TTC549 (cell line): ENCODE measurements around the gene LRMDA.

Experiments used
- FAIRE-seq: peaks from 2 replicates; lab custom pipeline; 2012; peaks lifted over from hg19 to GRCh38; lab: Jason Lieb, UNC

The LRMDA gene

DNA sequence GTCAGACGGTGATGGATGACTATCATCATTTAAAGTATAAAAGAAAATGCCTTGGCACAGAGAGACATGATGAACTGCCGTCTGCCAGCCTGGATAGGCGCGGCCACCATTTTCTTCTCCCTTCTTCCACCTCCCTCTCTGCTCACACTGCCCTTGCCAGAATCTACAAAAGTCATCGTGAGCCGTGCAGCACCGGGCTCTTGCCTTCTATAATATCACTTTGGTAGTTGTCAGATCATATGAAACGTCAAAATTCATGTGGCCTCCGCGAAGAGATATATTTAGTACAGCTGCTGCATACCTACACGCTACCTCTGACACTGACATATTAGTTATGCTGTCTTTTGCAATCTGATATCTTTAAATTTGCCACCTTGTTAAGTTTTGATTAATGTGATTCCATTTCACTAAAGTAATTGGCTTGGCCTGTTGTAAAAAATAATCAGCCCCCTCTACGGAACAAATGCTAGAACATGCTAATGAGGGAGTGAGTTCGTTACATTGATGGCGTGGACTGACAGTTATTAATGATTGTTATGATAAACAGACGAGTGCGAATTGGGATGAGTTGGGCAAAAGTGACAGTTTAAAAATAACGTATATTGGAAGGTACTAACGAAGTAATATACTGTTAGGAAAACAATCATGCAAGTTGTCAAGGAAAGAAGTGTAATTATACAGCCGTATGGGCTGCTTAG, 214.9 kb downstream of the LRMDA start:
- no peak for FAIRE-seq

DNA sequence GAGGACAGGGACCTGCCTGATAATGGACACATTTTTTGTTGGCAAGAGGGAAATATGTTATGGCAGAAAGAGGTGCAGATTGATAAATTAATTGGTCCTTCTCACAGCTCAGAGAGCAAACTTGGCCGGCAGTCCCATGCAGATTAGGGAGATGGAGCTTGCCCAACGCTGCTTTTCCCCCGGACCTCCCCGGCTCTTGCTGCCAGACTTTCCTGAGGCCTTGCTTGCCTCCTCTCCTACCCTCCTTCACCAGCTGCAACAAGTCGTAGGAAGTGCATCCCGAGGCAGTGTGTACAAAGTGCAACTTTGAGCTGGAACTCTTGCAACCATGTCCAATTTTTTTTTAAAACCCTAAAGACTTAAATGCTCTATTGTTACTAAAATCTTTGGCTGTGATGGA, 215.5 kb downstream of the LRMDA start:
- no peak for FAIRE-seq

DNA sequence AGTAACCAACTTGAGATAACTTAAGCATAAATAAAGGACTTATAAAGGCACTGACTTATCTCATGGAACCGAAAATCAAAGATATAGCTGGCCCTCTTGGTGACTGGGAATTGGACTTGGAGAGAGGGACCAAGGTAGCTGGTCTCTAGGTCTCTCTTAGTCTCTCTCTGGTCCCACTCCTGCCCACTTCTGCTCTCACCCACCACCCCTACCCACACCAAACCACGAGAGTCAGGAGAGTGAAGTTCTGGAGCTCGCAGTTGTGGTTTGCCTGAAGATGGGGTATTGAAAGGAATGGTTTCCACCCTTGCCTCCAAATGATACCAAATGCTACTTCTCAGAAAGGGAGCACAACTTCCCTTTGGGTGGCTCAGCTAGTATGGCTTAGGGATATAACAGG, 216.3 kb downstream of the LRMDA start:
- FAIRE-seq = no peak

DNA sequence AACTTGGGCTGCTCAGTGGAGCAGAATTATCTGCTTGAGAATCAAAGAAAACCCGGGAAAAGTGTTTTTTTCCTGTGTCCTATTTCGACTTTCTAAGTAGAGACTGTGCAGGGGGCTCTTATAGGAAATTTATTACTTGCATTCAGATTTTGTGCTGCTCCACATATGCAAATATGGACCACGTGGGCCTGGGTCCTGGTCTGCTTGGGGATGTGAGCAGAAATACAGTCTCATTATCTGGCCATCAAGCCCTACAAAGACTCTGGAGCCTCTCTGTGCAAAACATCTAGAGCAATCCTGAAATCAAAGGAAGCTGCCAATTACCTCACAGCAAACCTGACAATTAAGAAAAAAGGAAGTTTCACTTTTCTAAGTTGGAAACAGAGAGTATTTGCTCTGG, 216.9 kb downstream of the LRMDA start:
- no peak for FAIRE-seq

DNA sequence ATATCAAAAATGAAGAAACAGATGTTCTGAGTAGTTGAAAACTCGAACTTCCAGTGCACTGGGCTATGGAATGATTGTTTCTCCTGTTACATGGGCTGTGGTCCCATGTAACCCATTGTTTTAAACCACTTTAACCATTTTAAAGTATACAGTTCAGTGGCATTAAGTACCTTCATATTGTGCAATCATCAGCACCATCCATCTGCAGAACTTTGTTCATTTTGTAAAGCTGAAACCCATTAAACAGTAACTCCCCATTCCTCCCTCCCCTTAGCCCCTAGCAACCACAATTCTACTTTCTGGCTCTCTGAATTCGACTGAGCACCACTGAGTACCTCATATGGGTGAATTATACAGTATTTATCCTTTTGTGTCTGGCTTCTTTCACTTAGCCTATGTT, 217.4 kb downstream of the LRMDA start:
- FAIRE-seq = no peak

DNA sequence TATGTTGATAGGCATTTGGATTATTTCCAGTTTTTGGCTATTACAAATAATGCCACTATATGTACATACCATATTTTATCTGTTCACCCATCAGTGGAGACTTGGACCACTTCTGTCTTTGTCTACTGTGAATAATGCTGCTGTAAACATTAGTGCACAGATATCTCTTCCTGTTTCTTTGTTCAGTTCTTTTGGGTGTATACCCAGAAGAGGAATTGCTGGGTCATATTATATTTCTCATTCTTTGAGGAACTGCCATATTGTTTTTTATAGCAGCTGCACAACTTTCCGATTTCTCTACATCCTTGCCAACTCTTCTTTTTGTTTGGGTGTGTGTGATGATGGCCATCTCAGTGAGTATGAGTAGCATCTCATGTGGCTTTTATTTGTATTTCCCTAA, 218.0 kb downstream of the LRMDA start:
- no peak for FAIRE-seq

DNA sequence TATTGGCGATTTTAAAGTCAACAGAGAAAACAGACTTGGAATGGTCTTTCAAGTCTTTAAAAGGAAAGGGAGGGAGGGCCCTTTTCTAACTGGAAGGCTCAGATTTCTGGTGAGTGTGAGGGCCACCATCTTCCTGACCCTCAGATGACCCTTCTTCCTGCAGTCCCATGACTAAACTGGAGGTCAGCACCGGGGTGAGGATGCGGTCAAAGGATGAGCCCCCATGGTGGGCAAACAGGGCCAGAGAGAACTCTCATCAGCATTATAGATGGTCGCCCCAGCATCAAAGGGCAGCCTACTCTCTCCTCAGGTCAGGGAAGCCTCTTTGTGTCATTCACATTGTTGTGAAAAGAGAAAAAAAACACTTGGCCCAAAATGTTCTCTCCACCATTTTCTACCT, 219.2 kb downstream of the LRMDA start:
- FAIRE-seq = no peak

DNA sequence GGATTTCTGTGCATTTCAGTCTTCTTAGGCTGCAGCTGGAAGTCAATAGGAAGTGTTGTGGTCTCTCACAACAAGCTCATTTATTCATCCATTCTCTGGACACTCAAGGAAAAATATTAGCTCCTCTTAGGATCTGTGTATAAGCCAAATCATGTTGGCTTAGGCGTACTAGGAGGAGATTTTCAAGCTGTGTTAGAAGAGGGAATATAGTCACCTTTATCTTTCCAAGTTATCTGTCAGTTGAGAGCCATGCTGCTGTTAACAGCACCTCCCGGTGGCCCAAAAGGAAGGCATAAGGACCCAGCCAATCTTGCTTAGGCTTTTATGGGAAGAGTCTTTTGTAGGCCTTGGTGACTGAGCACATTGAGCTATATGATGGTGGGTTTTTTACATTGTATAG, 220.0 kb downstream of the LRMDA start:
- FAIRE-seq = no peak

DNA sequence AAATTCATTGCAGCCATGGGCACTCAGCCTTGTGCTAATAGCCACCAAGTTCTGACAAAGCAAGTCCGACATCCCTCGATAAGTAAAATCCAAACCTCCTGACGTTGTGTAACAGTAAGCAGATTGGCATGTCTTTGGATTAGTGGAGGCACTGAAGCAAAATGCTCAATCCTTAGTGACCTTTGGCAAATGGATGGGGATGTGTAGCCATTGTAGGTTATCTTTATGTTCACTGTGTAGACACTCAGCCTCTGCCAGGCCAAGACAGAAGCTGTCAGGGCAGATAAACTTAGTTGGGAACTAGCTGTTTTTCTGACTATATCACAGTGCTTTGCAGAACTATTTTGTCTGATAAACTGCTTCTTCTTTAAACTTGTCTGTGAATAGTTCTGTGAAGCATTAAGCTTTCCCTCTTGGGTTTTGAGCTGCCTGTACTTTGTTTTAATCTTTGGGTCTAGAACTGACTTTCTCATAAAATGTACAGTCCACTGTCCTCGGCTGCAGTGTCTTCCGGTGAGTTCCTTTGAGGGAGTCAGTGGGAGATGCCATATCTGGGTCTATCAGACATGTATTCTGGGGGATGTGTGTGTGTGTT, 220.8 kb downstream of the LRMDA start:
- FAIRE-seq = no peak

DNA sequence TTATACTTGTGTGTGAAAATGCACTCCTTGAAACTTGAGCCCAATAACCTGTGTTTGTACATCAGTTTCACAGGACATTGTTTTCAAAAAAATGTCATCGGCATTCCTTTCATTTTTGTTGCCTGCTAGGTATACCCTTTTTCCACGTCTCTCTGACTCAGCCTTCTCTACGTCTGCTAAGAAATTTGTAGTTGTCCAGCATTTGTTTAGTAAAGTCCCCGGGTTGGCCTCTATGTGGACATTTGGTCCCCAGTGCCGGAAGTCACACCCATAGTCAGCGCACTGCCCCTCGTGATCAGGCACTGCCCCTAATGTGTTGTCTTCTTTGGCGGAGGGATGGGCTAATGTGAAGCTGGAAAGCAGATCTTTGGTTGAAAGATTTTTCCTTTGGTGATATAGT, 222.3 kb downstream of the LRMDA start:
- no peak for FAIRE-seq

DNA sequence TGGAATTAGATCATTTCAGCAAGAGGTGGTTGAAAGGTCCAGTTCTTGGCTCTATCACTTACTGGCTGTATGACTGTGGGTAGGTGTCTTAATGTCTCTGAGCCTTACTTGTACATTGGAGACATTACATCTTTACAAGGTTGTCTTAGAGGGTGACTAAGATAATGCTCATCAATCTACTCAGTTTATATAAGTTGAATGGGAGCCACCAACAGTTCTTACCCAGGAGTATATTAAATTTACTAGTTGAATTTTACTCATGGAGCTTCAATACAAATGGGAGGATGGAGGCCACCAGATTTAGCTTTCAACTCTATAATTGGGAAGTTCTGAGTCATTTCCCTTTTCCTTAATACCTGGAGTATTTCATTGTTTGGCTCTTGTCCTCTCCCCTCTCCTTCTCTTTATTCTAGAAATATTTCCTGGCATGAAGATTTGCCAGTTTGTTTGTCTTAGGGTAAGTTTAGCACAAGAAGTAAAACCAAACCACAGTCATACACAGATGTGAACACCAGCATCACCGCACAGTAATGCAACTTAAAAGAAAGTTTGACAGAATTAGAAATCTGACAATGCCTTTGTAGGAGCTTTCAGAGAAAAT, 222.8 kb downstream of the LRMDA start:
- no peak for FAIRE-seq

DNA sequence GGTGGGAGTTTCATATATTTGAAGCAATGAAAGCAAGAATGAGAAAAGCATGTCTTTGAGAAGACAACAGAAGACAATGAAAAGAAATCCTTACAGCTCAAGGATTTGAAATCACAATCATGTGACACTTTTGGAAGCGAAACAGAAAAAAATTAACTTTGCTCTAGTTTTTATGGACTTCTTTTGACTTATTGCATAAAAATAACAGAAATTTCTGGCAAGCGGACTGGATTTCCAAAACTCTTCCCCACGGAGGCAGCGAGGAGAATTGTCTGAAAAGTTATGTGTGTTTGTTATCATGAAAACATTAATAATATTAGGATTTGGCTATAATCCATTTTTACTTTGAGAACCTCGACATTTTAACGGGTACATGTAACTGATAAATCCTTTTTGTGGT, 223.3 kb downstream of the LRMDA start:
- FAIRE-seq = no peak

DNA sequence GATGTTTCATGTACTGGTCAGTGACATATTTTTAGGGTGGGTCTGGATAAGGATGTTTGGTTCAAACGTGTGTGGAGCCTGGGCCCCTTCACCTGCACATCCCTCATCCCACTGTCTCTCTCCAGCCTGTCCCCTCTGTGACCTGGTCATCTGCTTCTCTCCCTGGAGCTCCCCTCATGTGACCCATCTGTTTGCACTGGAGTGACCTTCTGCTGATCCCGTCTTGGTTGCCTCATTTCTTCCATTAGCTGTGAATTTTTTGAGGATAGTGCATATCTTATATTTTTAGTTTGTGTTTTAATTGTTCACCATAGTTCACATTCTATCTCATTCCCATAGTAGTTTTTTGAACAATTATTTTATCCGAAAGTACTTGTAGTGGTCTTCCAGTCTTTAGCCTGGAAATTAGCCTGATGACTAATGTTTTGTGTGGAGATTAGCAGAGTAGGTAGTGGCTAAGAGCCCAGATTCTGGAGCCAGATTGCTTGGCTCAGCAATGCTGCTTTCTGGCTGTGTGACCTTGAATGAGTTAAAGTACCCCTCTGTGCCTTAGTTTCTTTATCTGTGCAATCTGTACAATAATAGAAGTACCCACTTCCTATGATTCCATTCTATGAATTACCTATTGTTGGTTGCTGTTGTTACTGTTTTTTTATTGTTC, 224.5 kb downstream of the LRMDA start:
- FAIRE-seq = no peak

DNA sequence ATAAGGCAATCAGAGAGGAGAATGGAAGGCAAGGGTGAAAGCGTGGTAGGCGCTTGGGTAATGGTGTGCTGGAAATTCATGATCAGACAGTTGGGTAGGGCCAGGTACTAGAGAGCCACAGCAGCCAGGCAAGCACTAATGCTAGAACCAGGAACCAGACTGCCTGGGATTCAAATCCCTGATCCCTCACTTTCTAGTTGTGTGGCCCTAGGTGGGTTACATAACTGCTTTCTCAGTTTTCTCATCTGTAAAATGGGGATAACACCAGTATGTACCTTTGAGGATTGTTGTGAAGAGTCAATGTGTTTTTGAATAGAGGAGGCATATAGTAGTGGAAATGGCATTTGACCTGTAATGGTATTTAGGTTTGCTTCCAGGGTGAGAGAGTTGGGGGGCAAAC, 225.9 kb downstream of the LRMDA start:
- FAIRE-seq = no peak

DNA sequence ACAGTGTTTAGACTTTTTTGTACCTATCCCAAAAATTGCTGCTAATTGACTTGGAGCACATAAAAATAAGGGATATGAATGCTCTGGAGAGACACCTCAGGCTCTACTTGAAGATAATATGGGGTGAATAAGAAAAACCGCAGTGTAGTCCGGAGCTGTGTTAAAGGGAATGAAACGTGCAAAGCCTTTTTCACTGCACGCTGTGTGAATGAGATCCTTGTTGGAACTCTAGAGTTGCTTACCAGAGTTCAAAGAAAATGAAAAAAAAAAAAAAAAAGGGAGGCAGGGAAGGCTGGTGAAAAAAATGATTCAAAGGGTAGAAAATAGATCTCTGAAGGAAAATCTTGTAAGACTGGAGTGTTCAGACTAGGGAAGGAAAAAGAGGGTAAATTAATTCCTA, 226.6 kb downstream of the LRMDA start:
- FAIRE-seq = no peak

DNA sequence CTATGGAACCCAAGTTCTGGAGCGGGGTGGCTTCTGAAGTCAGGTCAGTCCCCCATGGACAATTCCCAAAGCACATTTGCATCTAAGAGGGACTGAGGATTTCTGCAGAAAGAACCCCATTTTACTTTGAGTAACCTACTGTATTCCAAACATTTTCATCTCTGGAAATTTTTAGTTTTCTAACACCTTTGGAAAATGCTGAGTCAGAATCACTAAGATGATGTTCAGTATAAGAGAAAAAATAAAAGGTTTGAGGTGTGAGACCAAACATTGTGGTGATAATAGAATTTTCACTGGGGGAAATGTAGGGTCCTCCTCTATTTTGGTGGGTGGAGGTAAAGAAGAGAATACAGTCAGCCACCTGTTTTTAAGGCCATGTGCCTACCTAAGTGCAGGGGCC, 227.1 kb downstream of the LRMDA start:
- no peak for FAIRE-seq

DNA sequence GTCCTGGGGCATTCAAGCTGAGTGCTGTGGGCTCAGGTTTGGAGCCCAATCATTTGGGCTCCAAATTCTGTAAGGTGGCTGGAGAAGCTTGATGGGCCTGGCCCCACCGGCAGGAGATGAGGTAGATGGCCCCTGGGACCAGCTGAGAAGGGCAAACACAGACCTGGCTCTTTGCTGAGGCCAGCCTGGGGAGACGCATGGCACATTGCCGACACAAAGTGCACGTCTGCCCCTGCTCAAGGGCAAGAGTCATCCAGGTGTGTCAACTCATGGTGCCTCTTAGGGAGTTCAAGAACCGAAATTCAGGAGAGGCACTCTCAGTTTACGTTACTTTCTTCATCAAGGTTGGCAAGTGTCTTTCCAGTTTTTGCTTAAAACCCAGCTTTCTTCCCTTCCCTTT, 227.5 kb downstream of the LRMDA start:
- no peak for FAIRE-seq

DNA sequence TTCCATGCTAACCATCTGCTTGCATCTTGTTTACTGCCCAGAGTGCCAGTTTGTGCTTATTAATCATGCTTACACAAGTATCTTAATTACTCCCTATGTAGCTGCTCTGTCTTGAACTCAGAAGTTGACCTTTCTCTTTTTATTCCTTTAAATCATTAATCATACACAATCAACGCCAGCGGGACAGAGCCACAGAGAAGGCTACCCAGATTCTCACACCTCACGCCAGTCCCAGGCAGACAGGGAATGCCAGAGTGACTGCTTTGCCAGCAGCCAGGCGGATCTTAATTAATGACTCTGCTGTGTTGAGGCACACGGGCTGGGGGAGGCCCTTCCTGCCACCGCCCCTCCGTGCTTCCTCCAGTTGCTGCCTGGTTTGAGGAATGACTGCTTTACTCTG, 229.4 kb downstream of the LRMDA start:
- FAIRE-seq = no peak

DNA sequence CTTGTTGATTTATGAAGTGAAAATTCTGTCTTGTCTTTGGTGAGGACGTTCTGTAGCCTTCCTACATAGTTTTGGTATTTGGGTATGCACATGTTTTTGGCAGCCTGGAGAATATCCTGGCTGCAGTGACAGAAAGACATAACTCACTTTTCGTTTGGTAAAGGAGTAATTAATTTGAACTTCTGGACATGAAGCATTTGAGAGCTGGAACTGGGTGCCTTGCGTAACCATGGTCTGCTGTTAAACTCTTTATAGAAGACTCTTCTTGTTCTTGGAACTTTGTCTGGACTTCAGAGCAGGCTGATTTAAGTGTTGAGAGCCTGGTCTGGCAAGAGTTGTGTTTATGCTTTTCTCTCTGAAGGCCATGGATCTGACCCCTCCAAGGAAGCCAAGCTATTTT, 231.3 kb downstream of the LRMDA start:
- no peak for FAIRE-seq

DNA sequence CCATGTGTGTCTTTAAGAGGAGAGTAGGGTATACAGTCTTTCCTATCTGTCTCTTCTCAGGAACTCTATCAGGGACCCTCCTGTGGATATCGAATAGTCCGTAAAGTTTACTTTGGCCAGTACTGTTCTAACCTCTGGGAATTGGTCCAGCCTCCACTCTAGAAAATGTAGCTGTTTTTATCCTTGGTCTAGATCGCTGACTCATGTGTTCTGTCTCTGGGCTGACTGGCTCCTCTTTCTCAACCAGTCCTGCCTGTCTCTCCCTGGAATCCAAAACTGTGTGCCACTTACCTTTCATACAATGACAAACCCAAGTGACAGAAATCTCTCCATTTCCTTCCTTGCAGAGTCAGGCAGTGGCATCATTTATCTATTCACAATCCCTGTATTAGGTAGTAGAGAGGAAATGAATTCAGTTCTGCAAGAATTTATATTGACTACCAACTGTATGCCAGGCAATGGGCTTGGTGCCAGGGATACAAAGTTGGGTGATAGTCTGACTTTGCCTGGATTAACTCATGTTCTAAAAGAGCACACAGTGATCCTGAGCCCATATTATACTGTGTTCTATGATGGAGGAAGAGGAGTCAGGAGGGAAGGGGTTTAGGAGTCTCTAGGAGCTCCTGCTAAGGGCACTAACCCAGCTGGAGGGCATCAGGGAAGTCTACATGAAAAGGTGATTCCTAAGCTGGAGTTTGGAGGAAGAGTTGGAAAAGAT, 232.7 kb downstream of the LRMDA start:
- no peak for FAIRE-seq

DNA sequence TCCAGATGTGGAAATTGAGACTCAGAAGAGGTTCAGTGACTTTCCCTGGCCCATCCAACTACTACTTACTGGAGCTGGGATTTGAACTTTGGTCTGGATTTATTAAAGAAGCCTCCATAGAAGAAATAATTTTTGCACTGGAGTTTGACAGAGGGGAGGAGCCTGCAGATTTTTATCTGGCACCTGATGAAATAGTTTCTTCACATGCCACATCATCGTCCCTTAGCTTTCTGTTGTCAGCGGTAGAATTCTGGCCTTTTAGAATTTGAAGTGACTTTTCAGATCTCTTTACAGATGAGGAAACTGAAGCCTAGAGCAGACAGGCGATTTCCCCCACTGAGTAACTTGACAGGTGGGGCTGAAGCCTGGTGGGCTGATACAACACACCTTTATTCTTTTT, 233.5 kb downstream of the LRMDA start:
- no peak for FAIRE-seq

DNA sequence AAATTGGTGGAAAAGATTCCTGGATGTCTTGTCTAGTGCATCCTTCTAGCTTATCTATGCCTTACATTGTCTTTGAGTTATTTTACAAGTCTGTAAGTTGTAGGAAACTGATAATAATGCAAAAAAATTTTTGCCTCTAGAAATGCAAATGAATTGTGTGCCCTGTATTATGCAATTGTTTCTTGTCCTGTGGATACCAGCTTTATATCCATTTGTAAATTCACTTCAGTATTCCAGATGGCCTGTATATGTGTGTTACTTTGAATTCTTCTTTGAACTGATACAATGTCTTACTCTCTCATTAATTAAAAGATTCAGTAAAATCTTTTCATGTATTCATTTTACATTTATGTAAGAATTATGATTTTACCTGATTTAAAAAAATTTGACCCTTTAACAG, 234.3 kb downstream of the LRMDA start:
- FAIRE-seq = no peak

DNA sequence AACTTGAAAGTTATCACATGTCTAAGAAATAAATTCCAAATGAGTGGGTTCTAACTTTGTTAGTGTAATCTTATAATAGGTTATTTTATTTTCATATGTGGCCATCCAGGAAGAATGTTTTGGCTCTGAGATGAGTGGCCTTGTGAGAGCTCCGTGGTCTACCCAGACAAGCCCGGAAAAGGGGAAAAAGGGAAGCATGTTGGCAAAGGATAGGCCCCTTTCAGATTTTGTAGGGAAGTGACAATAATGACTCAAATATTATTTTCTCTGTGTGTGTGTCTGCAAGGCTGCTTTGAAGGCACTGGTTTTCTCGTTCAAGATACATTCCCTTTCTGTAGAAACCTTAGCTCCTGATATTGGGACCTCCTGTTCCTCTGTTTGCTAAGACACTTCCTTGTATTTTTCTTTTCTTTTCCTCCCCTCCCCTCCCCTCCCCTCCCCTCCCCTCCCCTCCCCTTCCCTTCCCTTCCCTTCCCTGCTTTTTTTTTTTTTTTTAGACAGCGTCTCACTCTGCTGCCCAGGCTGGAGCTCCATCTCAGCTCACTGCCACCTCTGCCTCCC, 240.8 kb downstream of the LRMDA start:
- FAIRE-seq = no peak
